ENCODE results near the gene ANKRD40. TPM values are rescaled to one million over a fixed set of nuclear protein-coding genes. Genes with fewer than 3 reads are reported as not detected.
A peak's percentile ranks its signal among the peaks of the same experiment; 100 is the strongest.

Gene ANKRD40
- total and polyA plus RNA-seq, 4 donors: 6.2 to 15.1 (median 9.7) TPM

DNA sequence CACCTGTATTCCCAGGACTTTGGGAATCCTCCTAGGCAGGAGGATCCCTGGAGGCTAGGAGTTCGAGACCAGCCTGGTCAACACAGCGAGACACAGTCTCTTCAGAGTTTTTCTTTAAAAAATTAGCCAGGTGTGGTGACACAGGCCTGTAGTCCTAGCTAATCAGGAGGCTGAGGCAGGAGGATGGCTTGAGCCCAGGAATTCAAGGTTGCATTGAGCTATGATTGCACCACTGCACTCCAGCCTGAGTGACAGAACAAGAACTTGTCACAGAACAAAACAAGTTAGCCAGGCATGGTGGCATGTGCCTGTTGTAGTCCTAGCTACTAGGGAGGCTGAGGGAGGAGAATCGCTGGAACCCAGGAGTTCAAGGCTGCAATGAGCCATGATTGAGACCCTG, 24.8 kb downstream of the ANKRD40 start:
- no peak for DNase-seq (ENCODE audit: low spot score)
- no peak overlapping the region for H3K4me3 ChIP-seq (ENCODE audit: low read depth in 1 of 3, low read length in 3 of 3)
- H3K9ac ChIP-seq (ENCODE audit: low read depth in 1 of 2, low read length in 2 of 2): no peak overlapping the region
- 95% methylated on average over 3 of the region's 3 CpGs for WGBS
- no peaks in the 10 kb centered on the region for H3K9me3 ChIP-seq (ENCODE audit: control insufficient read depth in 4 of 4, low read length in 3 of 4)
- no peaks in the 10 kb centered on the region for H3K27me3 ChIP-seq (ENCODE audit: control insufficient read depth in 4 of 4, insufficient read depth in 4 of 4, low read length in 3 of 4)
- H3K36me3 ChIP-seq (ENCODE audit: control insufficient read depth in 4 of 4, insufficient read depth in 3 of 4, low read depth in 1 of 4, low read length in 3 of 4): peaks cover 0 to 9% (median 4%) of the 10 kb centered on the region in 4 donors
- H3K4me1 ChIP-seq (ENCODE audit: control insufficient read depth in 4 of 4, insufficient read depth in 4 of 4, low read length in 3 of 4): peaks cover 30 to 75% (median 55%) of the 10 kb centered on the region in 4 donors
- no peak for TF ChIP-seq JUND (IDR thresholded peaks at IDR 0.05)
- no peak for TF ChIP-seq GABPA (IDR thresholded peaks at IDR 0.05 in 1 of 2, conservative IDR thresholded peaks at IDR 0.05 in 1 of 2)
- TF ChIP-seq SP1 (IDR thresholded peaks at IDR 0.05): no peak
- TF ChIP-seq, protein P1, sequence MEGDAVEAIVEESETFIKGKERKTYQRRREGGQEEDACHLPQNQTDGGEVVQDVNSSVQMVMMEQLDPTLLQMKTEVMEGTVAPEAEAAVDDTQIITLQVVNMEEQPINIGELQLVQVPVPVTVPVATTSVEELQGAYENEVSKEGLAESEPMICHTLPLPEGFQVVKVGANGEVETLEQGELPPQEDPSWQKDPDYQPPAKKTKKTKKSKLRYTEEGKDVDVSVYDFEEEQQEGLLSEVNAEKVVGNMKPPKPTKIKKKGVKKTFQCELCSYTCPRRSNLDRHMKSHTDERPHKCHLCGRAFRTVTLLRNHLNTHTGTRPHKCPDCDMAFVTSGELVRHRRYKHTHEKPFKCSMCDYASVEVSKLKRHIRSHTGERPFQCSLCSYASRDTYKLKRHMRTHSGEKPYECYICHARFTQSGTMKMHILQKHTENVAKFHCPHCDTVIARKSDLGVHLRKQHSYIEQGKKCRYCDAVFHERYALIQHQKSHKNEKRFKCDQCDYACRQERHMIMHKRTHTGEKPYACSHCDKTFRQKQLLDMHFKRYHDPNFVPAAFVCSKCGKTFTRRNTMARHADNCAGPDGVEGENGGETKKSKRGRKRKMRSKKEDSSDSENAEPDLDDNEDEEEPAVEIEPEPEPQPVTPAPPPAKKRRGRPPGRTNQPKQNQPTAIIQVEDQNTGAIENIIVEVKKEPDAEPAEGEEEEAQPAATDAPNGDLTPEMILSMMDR (IDR thresholded peaks at IDR 0.05; ENCODE audit: low read depth, low read length, missing input control): no peak
- no peak for TF ChIP-seq RAD21 (IDR thresholded peaks at IDR 0.05)
- TF ChIP-seq, protein P2, sequence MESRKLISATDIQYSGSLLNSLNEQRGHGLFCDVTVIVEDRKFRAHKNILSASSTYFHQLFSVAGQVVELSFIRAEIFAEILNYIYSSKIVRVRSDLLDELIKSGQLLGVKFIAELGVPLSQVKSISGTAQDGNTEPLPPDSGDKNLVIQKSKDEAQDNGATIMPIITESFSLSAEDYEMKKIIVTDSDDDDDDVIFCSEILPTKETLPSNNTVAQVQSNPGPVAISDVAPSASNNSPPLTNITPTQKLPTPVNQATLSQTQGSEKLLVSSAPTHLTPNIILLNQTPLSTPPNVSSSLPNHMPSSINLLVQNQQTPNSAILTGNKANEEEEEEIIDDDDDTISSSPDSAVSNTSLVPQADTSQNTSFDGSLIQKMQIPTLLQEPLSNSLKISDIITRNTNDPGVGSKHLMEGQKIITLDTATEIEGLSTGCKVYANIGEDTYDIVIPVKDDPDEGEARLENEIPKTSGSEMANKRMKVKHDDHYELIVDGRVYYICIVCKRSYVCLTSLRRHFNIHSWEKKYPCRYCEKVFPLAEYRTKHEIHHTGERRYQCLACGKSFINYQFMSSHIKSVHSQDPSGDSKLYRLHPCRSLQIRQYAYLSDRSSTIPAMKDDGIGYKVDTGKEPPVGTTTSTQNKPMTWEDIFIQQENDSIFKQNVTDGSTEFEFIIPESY (IDR thresholded peaks at IDR 0.05): no peak
- no peak for TF ChIP-seq EGR1 (IDR thresholded peaks at IDR 0.05; ENCODE audit: low read depth in 2 of 2)
- TF ChIP-seq, protein P3, sequence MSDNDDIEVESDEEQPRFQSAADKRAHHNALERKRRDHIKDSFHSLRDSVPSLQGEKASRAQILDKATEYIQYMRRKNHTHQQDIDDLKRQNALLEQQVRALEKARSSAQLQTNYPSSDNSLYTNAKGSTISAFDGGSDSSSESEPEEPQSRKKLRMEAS (IDR thresholded peaks at IDR 0.05): no peak
- H3K27ac ChIP-seq (ENCODE audit: low read depth in 1 of 2, low read length in 2 of 2): peak overlapping the region; percentile 85 to 94

DNA sequence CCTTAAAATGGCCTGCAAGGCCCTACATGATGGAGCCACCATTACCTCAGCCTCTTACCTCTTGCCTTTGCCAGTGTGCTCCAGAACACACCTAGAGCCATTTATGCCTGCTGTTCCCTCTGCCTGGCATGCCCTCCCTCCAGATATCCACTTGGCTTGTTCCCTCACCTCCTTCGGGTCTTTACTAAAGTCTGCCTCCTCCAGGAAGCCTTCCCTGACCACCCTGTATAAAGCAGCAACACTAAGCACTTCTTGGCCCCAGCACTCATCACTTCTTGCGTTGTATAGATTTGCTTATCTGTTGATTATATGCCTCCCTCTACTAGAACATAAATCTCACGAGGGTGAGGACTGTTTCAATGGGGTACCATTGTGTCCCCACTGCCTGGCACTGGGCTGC, 25.3 kb downstream of the ANKRD40 start:
- DNase-seq (ENCODE audit: low spot score): no peak
- no peaks in the 10 kb centered on the region for H3K27me3 ChIP-seq (ENCODE audit: control insufficient read depth in 4 of 4, insufficient read depth in 4 of 4, low read length in 3 of 4)
- H3K4me1 ChIP-seq (ENCODE audit: control insufficient read depth in 4 of 4, insufficient read depth in 4 of 4, low read length in 3 of 4): peaks cover 30 to 74% (median 54%) of the 10 kb centered on the region in 4 donors
- H3K9me3 ChIP-seq (ENCODE audit: control insufficient read depth in 4 of 4, low read length in 3 of 4): no peaks in the 10 kb centered on the region
- H3K27ac ChIP-seq (ENCODE audit: low read depth in 1 of 2, low read length in 2 of 2): peak overlapping the region; percentile 85 to 94
- H3K4me3 ChIP-seq (ENCODE audit: low read depth in 1 of 3, low read length in 3 of 3): no peak overlapping the region
- no peak for TF ChIP-seq RXRA (IDR thresholded peaks at IDR 0.05)
- TF ChIP-seq FOXA2 (IDR thresholded peaks at IDR 0.05): no peak
- TF ChIP-seq GABPA (IDR thresholded peaks at IDR 0.05 in 1 of 2, conservative IDR thresholded peaks at IDR 0.05 in 1 of 2): no peak
- TF ChIP-seq SP1 (IDR thresholded peaks at IDR 0.05): no peak
- TF ChIP-seq FOXA1 (IDR thresholded peaks at IDR 0.05): no peak
- TF ChIP-seq HNF4G (IDR thresholded peaks at IDR 0.05): no peak
- TF ChIP-seq, protein P2 (IDR thresholded peaks at IDR 0.05): no peak
- TF ChIP-seq YY1 (IDR thresholded peaks at IDR 0.05): no peak
- TF ChIP-seq, protein P1 (IDR thresholded peaks at IDR 0.05; ENCODE audit: low read depth, low read length, missing input control): no peak
- TF ChIP-seq TAF1 (conservative IDR thresholded peaks at IDR 0.05): no peak
- TF ChIP-seq HNF4A (conservative IDR thresholded peaks at IDR 0.05): no peak
- TF ChIP-seq, protein P3 (IDR thresholded peaks at IDR 0.05): no peak
- TF ChIP-seq JUND (IDR thresholded peaks at IDR 0.05): no peak
- TF ChIP-seq EGR1 (IDR thresholded peaks at IDR 0.05; ENCODE audit: low read depth in 2 of 2): no peak
- no peak for TF ChIP-seq NR2F2 (IDR thresholded peaks at IDR 0.05)
- no peak for TF ChIP-seq RAD21 (IDR thresholded peaks at IDR 0.05)
- TF ChIP-seq, protein P4, sequence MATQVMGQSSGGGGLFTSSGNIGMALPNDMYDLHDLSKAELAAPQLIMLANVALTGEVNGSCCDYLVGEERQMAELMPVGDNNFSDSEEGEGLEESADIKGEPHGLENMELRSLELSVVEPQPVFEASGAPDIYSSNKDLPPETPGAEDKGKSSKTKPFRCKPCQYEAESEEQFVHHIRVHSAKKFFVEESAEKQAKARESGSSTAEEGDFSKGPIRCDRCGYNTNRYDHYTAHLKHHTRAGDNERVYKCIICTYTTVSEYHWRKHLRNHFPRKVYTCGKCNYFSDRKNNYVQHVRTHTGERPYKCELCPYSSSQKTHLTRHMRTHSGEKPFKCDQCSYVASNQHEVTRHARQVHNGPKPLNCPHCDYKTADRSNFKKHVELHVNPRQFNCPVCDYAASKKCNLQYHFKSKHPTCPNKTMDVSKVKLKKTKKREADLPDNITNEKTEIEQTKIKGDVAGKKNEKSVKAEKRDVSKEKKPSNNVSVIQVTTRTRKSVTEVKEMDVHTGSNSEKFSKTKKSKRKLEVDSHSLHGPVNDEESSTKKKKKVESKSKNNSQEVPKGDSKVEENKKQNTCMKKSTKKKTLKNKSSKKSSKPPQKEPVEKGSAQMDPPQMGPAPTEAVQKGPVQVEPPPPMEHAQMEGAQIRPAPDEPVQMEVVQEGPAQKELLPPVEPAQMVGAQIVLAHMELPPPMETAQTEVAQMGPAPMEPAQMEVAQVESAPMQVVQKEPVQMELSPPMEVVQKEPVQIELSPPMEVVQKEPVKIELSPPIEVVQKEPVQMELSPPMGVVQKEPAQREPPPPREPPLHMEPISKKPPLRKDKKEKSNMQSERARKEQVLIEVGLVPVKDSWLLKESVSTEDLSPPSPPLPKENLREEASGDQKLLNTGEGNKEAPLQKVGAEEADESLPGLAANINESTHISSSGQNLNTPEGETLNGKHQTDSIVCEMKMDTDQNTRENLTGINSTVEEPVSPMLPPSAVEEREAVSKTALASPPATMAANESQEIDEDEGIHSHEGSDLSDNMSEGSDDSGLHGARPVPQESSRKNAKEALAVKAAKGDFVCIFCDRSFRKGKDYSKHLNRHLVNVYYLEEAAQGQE (IDR thresholded peaks at IDR 0.05): no peak
- TF ChIP-seq, protein P5, sequence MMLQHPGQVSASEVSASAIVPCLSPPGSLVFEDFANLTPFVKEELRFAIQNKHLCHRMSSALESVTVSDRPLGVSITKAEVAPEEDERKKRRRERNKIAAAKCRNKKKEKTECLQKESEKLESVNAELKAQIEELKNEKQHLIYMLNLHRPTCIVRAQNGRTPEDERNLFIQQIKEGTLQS (IDR thresholded peaks at IDR 0.05): no peak
- peaks cover 0 to 14% (median 5%) of the 10 kb centered on the region in 4 donors for H3K36me3 ChIP-seq (ENCODE audit: control insufficient read depth in 4 of 4, insufficient read depth in 3 of 4, low read depth in 1 of 4, low read length in 3 of 4)
- H3K9ac ChIP-seq (ENCODE audit: low read depth in 1 of 2, low read length in 2 of 2): no peak overlapping the region
- WGBS: 87% methylated on average over 3 of the region's 3 CpGs

Measured in liver (tissue), 9 donors.